MM.1S (cell line): ENCODE results near the gene ZFYVE28.

Experiments
- DNase-seq: peaks from one replicate; pipeline ENCODE4 v3.0.0-alpha.2; 2015
- H2AFZ ChIP-seq: fragments of 300-600 bp; sonication (generic); 2 replicates; pipeline ENCODE4 v1.6.0; 2016; ENCODE audit warnings: antibody characterized with exemption, low read length
- H3F3A ChIP-seq: fragments of 300-600 bp; sonication (generic); 2 replicates; pipeline ENCODE4 v1.6.1; 2016; ENCODE audit warnings: mild to moderate bottlenecking, antibody characterized with exemption, low read length, moderate library complexity, mixed read lengths; ENCODE audit not compliant: insufficient read depth
- H3K27ac ChIP-seq: fragments of 300-600 bp; sonication (generic); 2 replicates; pipeline ENCODE4 v1.5.1; 2016; ENCODE audit warnings: mild to moderate bottlenecking, low read length
- H3K27me3 ChIP-seq: fragments of 300-600 bp; sonication (generic); replicated peaks from 2 replicates; pipeline ENCODE4 v1.6.0; 2016; ENCODE audit warnings: low read length; ENCODE audit not compliant: insufficient read depth
- H3K36me3 ChIP-seq: fragments of 300-600 bp; sonication (generic); replicated peaks from 2 replicates; pipeline ENCODE4 v1.6.1; 2016; ENCODE audit warnings: mild to moderate bottlenecking, low read length, mixed read lengths; ENCODE audit not compliant: insufficient read depth
- H3K4me1 ChIP-seq: fragments of 300-600 bp; sonication (generic); 2 replicates; pipeline ENCODE4 v1.6.1; 2016; ENCODE audit warnings: low read length, mixed read lengths
- H3K4me2 ChIP-seq: fragments of 300-600 bp; sonication (generic); 2 replicates; pipeline ENCODE4 v1.6.0; 2016; ENCODE audit warnings: low read depth, low read length
- H3K4me3 ChIP-seq: fragments of 300-600 bp; sonication (generic); 2 replicates; pipeline ENCODE4 v1.5.1; 2016; ENCODE audit warnings: low read length, mixed read lengths
- H3K79me2 ChIP-seq: fragments of 300-600 bp; sonication (generic); 2 replicates; pipeline ENCODE4 v1.6.1; 2016; ENCODE audit warnings: mixed run types, low read length, mixed read lengths
- H3K9ac ChIP-seq: fragments of 300-600 bp; sonication (generic); 2 replicates; pipeline ENCODE4 v1.6.1; 2016; ENCODE audit warnings: low read length, mixed read lengths
- H3K9me2 ChIP-seq: fragments of 300-600 bp; sonication (generic); replicated peaks from 2 replicates; pipeline ENCODE4 v1.6.1; 2016; ENCODE audit warnings: mild to moderate bottlenecking, low read length, mixed read lengths; ENCODE audit not compliant: insufficient read depth
- H3K9me3 ChIP-seq: fragments of 300-600 bp; sonication (generic); replicated peaks from 2 replicates; pipeline ENCODE4 v1.6.1; 2016; ENCODE audit warnings: mild to moderate bottlenecking, low read length, mixed read lengths; ENCODE audit not compliant: insufficient read depth
- H4K20me1 ChIP-seq: fragments of 300-600 bp; sonication (generic); 2 replicates; pipeline ENCODE4 v1.6.1; 2016; ENCODE audit warnings: mild to moderate bottlenecking, low read length, moderate library complexity, mixed read lengths; ENCODE audit not compliant: insufficient read depth
- EZH2 ChIP-seq: fragments of 300-600 bp; sonication (generic); optimal IDR thresholded peaks from 2 replicates; pipeline ENCODE3; 2017; ENCODE audit warnings: low read depth, mild to moderate bottlenecking, antibody characterized with exemption, low read length, mixed read lengths
- EZH2phosphoT487 ChIP-seq: fragments of 300-600 bp; sonication (generic); IDR thresholded peaks from 2 replicates; pipeline ENCODE4 v1.6.1; 2018; ENCODE audit warnings: antibody characterized with exemption, low read length
- TF ChIP-seq, protein P1 (sequence below): fragments of 300-600 bp; sonication (generic); IDR thresholded peaks from 2 replicates; pipeline ENCODE4 v1.5.1; 2016; ENCODE audit warnings: antibody characterized with exemption, low read length, mixed read lengths

ZFYVE28 gene

DNA sequence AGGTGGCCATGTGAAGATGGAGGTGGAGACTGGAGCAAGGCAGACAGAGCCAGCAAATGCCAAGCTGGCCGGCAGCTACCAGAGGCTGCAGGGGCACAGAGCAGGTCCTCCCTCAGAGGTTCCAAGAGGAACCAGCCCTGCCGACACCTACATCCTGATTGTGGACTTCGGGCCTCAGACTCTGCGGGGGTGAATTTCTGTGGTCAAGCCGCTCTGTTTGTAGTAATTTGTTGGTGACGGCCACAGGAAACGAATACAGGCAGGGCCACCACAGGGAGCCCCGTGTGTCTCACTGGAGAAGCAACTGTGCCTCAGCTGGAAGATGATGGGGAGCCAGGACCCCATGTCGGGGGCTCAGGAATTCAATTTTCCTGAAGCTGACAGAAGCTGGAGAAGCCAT is 28.3 kb downstream of the ZFYVE28 start:
- Histone ChIP-seq H2AFZ (no peak overlapping the region), H3K27me3 (no peaks in the 10 kb centered on the region), H3K4me2 (no peak overlapping the region)

DNA sequence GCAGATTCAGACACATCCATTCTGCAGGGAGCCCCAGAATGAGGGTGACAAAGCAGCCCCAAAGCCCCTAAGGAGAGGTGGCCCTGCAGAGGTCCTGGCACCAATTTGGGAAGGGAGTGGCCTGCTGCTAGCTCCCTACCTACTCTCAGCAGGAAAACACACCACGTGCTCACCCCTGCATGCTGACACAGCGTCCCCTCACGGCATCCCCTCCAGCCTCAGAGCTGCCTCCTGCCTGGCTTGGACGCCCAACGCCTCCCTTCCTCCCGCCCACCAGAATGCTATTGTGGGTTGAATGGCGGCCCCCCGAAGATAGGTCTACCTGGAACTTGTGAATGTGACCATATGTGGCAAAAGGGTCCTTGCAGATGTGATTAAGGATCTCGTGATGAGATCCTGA is 28.8 kb downstream of the ZFYVE28 start:
- Histone ChIP-seq H3K27me3 (no peaks in the 10 kb centered on the region), H3K79me2 (peaks cover 18% of the 10 kb centered on the region), H3K4me3 (no peak overlapping the region), H3K9me3 (no peaks in the 10 kb centered on the region), H3K36me3 (no peaks in the 10 kb centered on the region), H3F3A (no peaks in the 10 kb centered on the region), H3K27ac (no peak overlapping the region), H2AFZ (no peak overlapping the region), H3K9ac (no peak overlapping the region), H3K4me1 (peaks cover 6% of the 10 kb centered on the region; the same call in 1 of the 2 replicates), H3K9me2 (no peaks in the 10 kb centered on the region), H3K4me2 (no peak overlapping the region), H4K20me1 (no peaks in the 10 kb centered on the region)
- DNase-seq = no peak
- TF ChIP-seq EZH2 (no peak), EZH2phosphoT487 (no peak)
- TF ChIP-seq, protein P1, sequence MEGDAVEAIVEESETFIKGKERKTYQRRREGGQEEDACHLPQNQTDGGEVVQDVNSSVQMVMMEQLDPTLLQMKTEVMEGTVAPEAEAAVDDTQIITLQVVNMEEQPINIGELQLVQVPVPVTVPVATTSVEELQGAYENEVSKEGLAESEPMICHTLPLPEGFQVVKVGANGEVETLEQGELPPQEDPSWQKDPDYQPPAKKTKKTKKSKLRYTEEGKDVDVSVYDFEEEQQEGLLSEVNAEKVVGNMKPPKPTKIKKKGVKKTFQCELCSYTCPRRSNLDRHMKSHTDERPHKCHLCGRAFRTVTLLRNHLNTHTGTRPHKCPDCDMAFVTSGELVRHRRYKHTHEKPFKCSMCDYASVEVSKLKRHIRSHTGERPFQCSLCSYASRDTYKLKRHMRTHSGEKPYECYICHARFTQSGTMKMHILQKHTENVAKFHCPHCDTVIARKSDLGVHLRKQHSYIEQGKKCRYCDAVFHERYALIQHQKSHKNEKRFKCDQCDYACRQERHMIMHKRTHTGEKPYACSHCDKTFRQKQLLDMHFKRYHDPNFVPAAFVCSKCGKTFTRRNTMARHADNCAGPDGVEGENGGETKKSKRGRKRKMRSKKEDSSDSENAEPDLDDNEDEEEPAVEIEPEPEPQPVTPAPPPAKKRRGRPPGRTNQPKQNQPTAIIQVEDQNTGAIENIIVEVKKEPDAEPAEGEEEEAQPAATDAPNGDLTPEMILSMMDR = no peak

More for the DNA sequence above, 28.3 kb downstream of the ZFYVE28 start:
- Histone ChIP-seq H3K9me2 (no peaks in the 10 kb centered on the region), H3K4me3 (no peak overlapping the region), H3K9ac (no peak overlapping the region), H3K36me3 (no peaks in the 10 kb centered on the region), H3K4me1 (peaks cover 7% of the 10 kb centered on the region; the same call in 1 of the 2 replicates), H3K27ac (no peak overlapping the region), H4K20me1 (no peaks in the 10 kb centered on the region), H3K79me2 (peaks cover 22% of the 10 kb centered on the region), H3K9me3 (no peaks in the 10 kb centered on the region), H3F3A (no peaks in the 10 kb centered on the region)
- TF ChIP-seq EZH2 = no peak
- TF ChIP-seq, protein P1 = no peak
- TF ChIP-seq EZH2phosphoT487 = no peak
- no peak for DNase-seq

DNA sequence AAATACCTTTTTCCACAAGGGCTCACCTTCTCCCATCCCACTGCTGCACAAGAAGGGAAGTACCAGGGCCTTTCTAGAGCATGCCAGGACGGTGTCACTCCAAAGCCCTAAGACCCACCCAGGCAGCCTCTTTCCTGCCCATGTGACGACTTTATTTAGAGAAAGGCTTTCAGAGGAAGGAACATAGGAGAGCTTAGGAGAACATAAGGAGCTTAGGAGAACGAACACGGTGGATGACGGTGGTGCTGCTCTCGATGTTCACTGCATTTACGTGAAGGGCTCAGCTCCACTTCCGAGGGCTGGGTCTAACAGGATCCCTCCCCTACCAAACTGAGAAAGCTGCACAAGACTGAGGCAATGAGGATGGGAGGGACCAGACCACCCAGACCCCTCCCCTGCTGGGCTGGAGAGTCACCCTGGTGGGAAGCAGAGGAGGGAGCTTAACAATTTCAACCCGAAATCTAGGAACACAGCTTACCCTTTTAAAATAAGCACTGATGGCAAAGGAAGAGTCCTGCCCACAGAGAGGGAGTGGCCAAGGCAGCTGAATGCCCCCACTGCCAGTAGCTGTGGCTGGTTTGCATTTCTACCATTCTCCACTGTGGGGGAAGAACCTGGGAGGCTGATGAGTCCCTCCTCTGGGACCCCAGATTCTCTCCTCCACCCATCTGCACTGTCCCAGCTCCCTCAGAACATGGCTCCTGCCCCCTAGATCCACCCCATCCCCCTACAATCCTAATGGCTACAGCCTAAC is 29.8 kb downstream of the ZFYVE28 start:
- Histone ChIP-seq H3F3A (no peaks in the 10 kb centered on the region), H3K4me2 (no peak overlapping the region), H3K4me3 (no peak overlapping the region), H3K36me3 (no peaks in the 10 kb centered on the region), H3K27me3 (no peaks in the 10 kb centered on the region), H3K9ac (no peak overlapping the region), H3K9me3 (no peaks in the 10 kb centered on the region), H3K9me2 (no peaks in the 10 kb centered on the region), H2AFZ (no peak overlapping the region), H4K20me1 (no peaks in the 10 kb centered on the region), H3K4me1 (no peaks in the 10 kb centered on the region), H3K79me2 (0 out of 2 replicates have a peak, but pooled peaks cover 9% of the 10 kb centered on the region), H3K27ac (no peak overlapping the region)
- no peak for DNase-seq
- TF ChIP-seq EZH2 (no peak), EZH2phosphoT487 (no peak)
- TF ChIP-seq, protein P1 = no peak
